Suppressor macrophage treated with lipopolysaccharide for 4 hours (primary cell): ENCODE measurements around the gene MAP3K19.
A peak's percentile ranks its signal among the peaks of the same experiment; 100 is the strongest.
"Not testable (repeated sequence)": the region's sequence is repeated elsewhere in the genome, so short reads cannot be mapped to it uniquely, and the experiment has no call there.

Experiments
- DNase-seq: peaks from one replicate; pipeline ENCODE4 v3.0.0-alpha.2; 2020

The MAP3K19 gene

GRCh38 chr2:135052042-135052876 is 5.0 kb upstream of the MAP3K19 start, which contains the start of gene RAB3GAP1:
Gene RAB3GAP1, plus strand, starts transcription at chr2:135052292. Its CDS starts 16 bp downstream, at chr2:135052308.
- peak; percentile 96 for DNase-seq

DNA sequence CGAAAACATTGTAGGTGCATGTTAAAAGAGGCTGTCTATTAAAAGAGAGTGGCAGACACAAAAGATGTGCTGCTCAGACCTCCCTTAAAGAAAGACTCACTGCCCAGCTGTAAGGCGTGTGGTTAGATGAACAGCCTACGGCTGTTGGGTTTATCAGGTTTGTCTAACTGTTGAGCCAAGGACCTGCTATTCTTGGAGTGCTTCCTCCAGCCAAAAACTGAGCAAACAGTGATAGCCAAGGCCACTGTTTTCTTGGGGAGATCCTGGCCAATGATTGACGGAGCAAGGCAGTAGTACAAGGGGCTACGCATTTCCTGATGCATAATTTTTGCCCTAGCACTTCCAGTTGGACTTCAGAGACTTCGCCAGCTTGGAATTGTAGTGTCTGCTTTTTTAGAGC is 3.4 kb upstream of the MAP3K19 start:
- DNase-seq, result no peak

DNA sequence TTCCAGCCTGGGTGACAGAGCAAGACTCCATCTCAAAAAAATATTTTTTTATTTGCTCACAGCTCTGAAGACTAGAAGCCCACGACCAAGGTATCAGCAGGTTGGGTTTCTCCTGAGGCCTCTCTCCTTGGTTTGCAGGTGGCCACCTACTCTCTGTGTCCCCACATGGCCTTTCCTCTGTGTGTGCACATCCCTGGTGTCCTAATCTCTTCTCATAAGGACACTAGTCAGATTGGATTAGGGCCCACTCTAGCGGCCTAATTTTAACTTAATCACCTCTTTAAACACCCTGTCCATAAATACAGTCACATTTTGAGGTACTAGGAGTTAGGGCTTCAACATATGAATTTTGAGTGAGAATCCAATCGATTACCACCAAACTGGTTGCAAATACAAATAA is 2.9 kb upstream of the MAP3K19 start:
- DNase-seq, result no peak

- DNase-seq, result no peak
Observed at GRCh38 chr2:135048122-135048521, 875 bp upstream of the MAP3K19 start.

- DNase-seq, result peak; percentile 32
Observed at GRCh38 chr2:135043345-135043744, 3.9 kb downstream of the MAP3K19 start.

- DNase-seq, result no peak
Observed at GRCh38 chr2:135037831-135038230, 9.4 kb downstream of the MAP3K19 start.

- not testable (repeated sequence) for DNase-seq
Observed at GRCh38 chr2:135033216-135033615, 14.0 kb downstream of the MAP3K19 start.

GRCh38 chr2:135030826-135031225 is 16.4 kb downstream of the MAP3K19 start:
- no peak for DNase-seq

DNA sequence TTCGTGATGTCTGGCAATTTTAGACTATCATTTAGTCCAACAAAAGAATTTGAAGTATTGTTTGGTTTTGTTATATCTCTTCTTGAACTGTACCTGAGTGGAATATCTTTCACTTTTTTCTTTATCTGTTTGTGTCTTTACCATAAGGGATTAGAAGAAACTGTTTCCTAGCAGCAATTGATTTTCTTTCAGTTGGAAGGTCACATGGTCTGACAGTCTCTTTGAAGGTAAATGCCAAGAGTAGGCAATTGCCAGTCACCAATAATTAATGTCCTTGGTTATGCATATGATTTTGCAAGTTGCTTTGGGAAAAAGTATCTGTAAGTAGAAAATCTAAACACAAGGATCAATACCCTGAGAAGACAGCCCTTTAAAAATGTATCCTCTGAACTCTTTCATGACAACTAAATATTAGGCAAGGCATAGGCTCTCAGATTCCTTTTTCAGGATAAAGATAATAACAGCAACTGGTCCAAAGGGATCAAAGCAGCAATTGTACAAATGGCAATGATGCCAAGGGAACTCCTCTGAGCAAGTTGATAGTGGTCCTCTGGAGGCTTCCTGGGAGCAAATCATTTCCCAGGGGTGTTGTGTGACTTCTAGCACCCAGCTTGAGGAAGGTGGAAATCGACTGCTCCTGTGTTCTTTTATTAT is 17.6 kb downstream of the MAP3K19 start:
- DNase-seq, result no peak

DNA sequence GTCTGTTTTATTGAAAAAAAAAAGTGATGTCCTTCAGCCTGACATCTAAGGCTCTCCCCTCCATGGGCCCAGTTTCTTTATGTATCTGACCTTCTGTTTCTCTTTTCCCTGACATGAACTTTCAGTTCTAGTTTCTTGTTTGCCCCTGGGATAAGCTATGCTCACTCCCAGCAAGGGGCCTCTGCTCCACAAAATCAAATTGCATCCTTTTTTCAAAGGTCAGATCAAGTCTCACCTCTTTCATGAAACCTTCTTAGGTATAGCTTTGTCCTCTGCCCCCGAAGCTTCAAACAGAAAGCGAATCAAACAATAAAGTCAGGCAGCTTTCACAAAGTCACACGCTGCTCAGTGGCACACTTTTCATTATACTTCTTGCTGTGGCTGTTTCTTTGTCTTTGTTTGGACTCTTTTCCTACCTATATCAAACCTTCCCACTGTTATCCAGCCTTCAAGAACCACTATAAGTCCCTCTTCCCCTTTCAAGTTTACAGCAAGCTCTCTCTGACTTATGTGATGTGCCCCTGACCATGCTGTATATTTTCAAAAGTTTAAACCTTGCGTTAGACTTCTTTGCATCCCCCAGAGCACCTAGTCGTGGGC is 23.3 kb downstream of the MAP3K19 start:
- no peak for DNase-seq

GRCh38 chr2:135022952-135023880 is 24.0 kb downstream of the MAP3K19 start:
- no peak for DNase-seq

DNA sequence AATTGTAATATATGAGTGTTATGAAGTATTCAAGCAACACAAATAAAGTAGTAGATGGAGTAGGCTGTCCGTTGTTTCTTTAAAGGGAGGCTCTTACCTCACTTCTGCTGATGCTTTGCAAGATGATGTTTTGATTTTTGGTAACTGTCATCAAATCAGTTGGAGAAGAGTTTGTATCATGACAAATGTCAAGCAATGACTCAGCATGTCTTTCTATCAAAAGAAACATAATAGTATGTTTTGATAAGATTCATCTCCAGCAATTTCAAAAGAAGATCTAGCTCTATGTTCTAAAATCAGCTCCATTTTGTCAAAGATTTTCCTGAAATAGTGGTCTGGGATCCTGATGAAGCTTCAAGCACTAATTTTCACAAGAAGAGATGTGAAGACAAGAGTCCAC is 25.6 kb downstream of the MAP3K19 start:
- DNase-seq, result no peak

GRCh38 chr2:135011633-135012032 is 35.6 kb downstream of the MAP3K19 start:
- DNase-seq, result no peak

GRCh38 chr2:135010200-135010942 is 36.9 kb downstream of the MAP3K19 start:
- DNase-seq, result no peak

DNA sequence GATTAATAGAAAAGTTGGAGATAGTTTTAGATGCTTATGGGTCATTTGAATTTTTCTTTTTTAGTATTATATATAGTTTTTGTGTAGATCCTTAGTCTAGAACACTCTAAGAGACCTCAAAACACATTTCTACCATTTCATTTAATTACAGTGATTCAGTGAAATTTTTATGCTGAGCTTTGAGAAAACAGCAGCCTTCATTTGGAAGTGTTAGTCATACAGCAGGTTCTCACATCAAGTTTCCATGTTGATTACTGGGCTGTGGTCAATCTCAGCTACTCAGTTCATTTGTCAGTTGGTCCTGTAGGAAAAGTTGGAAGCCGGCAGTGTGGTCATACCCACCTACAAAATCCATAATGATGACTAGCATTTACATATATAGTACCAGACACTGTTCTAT is 37.9 kb downstream of the MAP3K19 start:
- no peak for DNase-seq

- DNase-seq, result no peak
Observed at GRCh38 chr2:135005753-135006152, 41.5 kb downstream of the MAP3K19 start.

GRCh38 chr2:135004005-135004746 is 43.1 kb downstream of the MAP3K19 start:
- peak; percentile 78 for DNase-seq

GRCh38 chr2:135002836-135003235 is 44.4 kb downstream of the MAP3K19 start:
- DNase-seq, result no peak

DNA sequence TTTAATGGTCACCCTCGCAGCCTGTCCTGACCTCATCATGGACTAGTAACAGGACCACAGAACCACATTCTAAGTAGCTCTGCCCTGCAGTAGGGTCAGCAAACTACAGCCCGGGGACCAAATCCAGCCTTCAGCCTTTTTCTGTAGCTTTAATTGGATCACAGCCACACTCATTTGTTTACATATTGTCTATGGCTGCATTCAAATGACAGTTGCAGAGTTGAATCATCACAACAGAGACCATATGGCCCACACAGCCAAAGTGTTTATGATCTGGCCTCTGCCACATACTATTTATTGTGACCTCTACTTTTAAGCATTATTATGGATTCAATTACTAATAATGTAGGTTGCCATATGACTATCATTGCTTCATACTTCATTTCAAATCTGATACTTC is 47.7 kb downstream of the MAP3K19 start:
- no peak for DNase-seq

DNA sequence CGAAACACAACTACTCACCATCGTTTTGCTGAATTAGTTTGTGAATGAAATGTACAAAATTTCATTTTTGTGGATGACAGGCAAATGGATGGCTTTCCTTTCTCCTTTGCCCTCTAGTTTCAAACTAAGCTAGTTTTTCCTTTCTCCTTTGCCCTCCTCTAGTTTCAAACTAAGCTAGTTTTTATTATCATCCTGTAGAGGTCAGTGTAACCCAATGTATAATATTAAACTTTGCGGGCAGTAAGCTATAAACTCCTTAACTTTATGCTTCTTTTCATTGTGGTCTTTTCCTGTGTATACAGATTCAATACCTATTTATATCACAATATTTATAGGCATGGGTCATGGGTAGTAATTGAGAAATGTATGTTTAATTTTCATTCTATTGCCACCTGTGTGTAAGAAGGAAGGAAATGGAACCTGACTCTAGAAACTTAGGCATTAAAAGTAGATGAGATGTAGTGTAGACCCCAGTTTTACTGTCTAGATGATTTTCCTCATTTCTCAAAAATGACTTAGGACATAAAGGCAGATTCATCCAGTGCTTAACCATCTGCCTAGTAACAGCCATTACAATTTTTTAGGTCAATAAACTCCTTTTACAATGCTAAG is 58.1 kb downstream of the MAP3K19 start:
- DNase-seq, result peak; percentile 30

GRCh38 chr2:134985061-134985460 is 62.2 kb downstream of the MAP3K19 start:
- no peak for DNase-seq
